CD14-positive monocyte (primary cell): Measurements from ENCODE around the gene SNCAIP. TPM values are rescaled to one million over a fixed set of nuclear protein-coding genes. Genes with fewer than 3 reads are reported as not detected.

Source experiments
- DNase-seq, 3 donors: peaks; one replicate each; pipeline ENCODE4 v3.0.0-alpha.2; 2011 to 2022
- H2AFZ ChIP-seq: 2 replicates; pipeline ENCODE4 v1.6.0; 2012; ENCODE audit warnings: mild to moderate bottlenecking, low read depth, low read length, inconsistent platforms; ENCODE audit not compliant: insufficient read depth, poor library complexity, severe bottlenecking
- H3K27ac ChIP-seq, 2 donors: 1 replicate in 1 of 2; 2 replicates in 1 of 2; pipeline ENCODE4 v1.5.1; 2012 to 2013; ENCODE audit warnings: low read length in 2 of 2, control low read depth in 1 of 2, inconsistent platforms in 1 of 2, low read depth in 1 of 2, mild to moderate bottlenecking in 1 of 2
- H3K27me3 ChIP-seq, 2 donors: one replicate each; pipeline versions ENCODE4 v1.6.0 to v1.6.1; 2011 to 2013; ENCODE audit warnings: low read length in 2 of 2; ENCODE audit not compliant: control insufficient read depth in 2 of 2, insufficient read depth in 2 of 2
- H3K36me3 ChIP-seq, 2 donors: replicated peaks in 1 of 2; 1 replicate in 1 of 2; 2 replicates in 1 of 2; pipeline versions ENCODE4 v1.5.1 to v1.6.1; 2012 to 2013; ENCODE audit warnings: low read length in 2 of 2, control low read depth in 1 of 2, inconsistent platforms in 1 of 2, mild to moderate bottlenecking in 1 of 2; ENCODE audit not compliant: insufficient read depth in 2 of 2, control insufficient read depth in 1 of 2
- H3K4me1 ChIP-seq, 2 donors: 1 replicate in 1 of 2; 2 replicates in 1 of 2; pipeline versions ENCODE4 v1.5.1 to v1.6.1; 2012 to 2013; ENCODE audit warnings: low read length in 2 of 2, control low read depth in 1 of 2, inconsistent platforms in 1 of 2, mild to moderate bottlenecking in 1 of 2, moderate library complexity in 1 of 2; ENCODE audit not compliant: insufficient read depth in 2 of 2, control insufficient read depth in 1 of 2
- H3K4me2 ChIP-seq: replicated peaks from 2 replicates; pipeline ENCODE3; 2012; ENCODE audit warnings: low read length, moderate library complexity, mild to moderate bottlenecking; ENCODE audit not compliant: poor library complexity, severe bottlenecking; ENCODE audit errors: extremely low read depth
- H3K4me3 ChIP-seq, 3 experiments: fragments of 200-600 bp in 1 of 3; sonication (generic) in 1 of 3; replicated peaks in 1 of 3; 1 replicate in 2 of 3; 2 replicates in 1 of 3; pipeline ENCODE4 v1.5.1; 2011 to 2013; ENCODE audit warnings: low read length in 3 of 3, mild to moderate bottlenecking in 3 of 3, control low read depth in 2 of 3, low read depth in 2 of 3, inconsistent platforms in 1 of 3, moderate library complexity in 1 of 3
- H3K79me2 ChIP-seq: 2 replicates; pipeline ENCODE4 v1.6.0; 2012; ENCODE audit warnings: mild to moderate bottlenecking, control low read depth, inconsistent platforms, low read length, moderate library complexity; ENCODE audit not compliant: insufficient read depth
- H3K9ac ChIP-seq: 2 replicates; pipeline ENCODE4 v1.6.0; 2017; ENCODE audit warnings: low read length, mild to moderate bottlenecking; ENCODE audit not compliant: insufficient read depth, poor library complexity, severe bottlenecking
- H3K9me3 ChIP-seq, 2 donors: replicated peaks in 1 of 2; 1 replicate in 1 of 2; 2 replicates in 1 of 2; pipeline versions ENCODE4 v1.5.1 to v1.6.1; 2012 to 2013; ENCODE audit warnings: low read length in 2 of 2, control low read depth in 1 of 2; ENCODE audit not compliant: control insufficient read depth in 1 of 2, insufficient read depth in 1 of 2
- H4K20me1 ChIP-seq: 2 replicates; pipeline ENCODE4 v1.6.0; 2012; ENCODE audit warnings: mild to moderate bottlenecking, low read length, control low read depth, moderate library complexity; ENCODE audit not compliant: insufficient read depth
- H3K27ac Mint-ChIP-seq, 7 donors: one replicate each; pipeline ENCODE4 v1.8.0; 2020; ENCODE audit warnings: mild to moderate bottlenecking in 7 of 7, mixed read lengths in 7 of 7, moderate library complexity in 6 of 7, inconsistent platforms in 2 of 7
- H3K27me3 Mint-ChIP-seq, 3 donors: one replicate each; pipeline ENCODE4 v1.8.0; 2021 to 2022; ENCODE audit warnings: low read depth in 3 of 3, mild to moderate bottlenecking in 3 of 3, mixed read lengths in 3 of 3, moderate library complexity in 3 of 3, inconsistent platforms in 1 of 3
- H3K36me3 Mint-ChIP-seq, 2 donors: one replicate each; pipeline ENCODE4 v1.8.0; 2020; ENCODE audit warnings: mixed read lengths in 2 of 2, inconsistent platforms in 1 of 2, mild to moderate bottlenecking in 1 of 2
- H3K4me1 Mint-ChIP-seq: one replicate; pipeline ENCODE4 v1.8.0; 2020; ENCODE audit warnings: mild to moderate bottlenecking, mixed read lengths
- H3K4me3 Mint-ChIP-seq, 2 donors: one replicate each; pipeline ENCODE4 v1.8.0; 2020; ENCODE audit warnings: mild to moderate bottlenecking in 2 of 2, mixed read lengths in 2 of 2, moderate library complexity in 1 of 2
- H3K9me3 Mint-ChIP-seq, 7 donors: one replicate each; pipeline ENCODE4 v1.8.0; 2020 to 2022; ENCODE audit warnings: mixed read lengths in 7 of 7, mild to moderate bottlenecking in 6 of 7, moderate library complexity in 6 of 7, inconsistent platforms in 2 of 7
- WGBS: methylation state at CpG from one replicate; pipeline ENCODE4 v1.1.5; 2013; ENCODE audit warnings: missing lambda C conversion rate; ENCODE audit not compliant: insufficient coverage; 5-methylcytosine and 5-hydroxymethylcytosine counted together
- intact Hi-C, 2 donors: fragments of 100-400 bp; cut with micrococcal nuclease; formaldehyde crosslinking; loops; one replicate each; pipeline versions ENCODE4 v1.15.0 to v1.15.1; 2023
- polyA plus RNA-seq, 3 donors: library from polyadenylated mRNA; depleted of rRNA in 1 of 3; unstranded in 2 of 3; stranded (reverse) in 1 of 3; fragments of 300-500 nt in 2 of 3; fragments of >200 nt in 1 of 3; fragmentation: Illumina TruSeq in 2 of 3; gene quantifications; 1 replicate in 2 of 3; 2 replicates in 1 of 3; pipeline ENCODE4 v1.2.3, GENCODE V29; 2012 to 2021
- TF ChIP-seq, protein P1 (sequence below): fragments of 200-600 bp; IDR thresholded peaks from one replicate; pipeline ENCODE4 v1.8.0; 2022; ENCODE audit warnings: antibody characterized with exemption, mild to moderate bottlenecking

Gene SNCAIP
- polyA plus RNA-seq, 3 donors: not detected

DNA sequence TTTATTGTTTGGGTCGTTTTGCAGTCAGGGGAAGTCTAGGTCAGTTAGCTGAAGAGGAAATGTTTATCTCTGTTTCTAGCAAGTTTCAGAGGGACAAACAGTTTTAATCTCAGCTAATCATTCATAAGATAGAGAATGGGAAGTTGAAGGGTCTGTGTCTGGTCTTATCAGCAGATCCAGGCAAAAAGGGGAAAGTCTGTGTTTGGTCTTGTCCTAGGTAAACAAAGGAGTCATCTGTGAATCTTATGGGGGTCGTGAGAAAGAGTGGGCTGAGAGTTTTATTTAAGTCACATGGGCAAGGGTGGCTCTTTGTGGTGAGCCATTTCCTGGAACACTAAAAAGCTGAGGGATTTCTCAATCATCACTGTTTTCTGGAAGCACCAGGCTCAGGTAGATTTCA lies 5.6 kb upstream of the SNCAIP start:
- Histone ChIP-seq H2AFZ (no peak overlapping the region), H3K4me1 (no peaks in the 10 kb centered on the region), H3K36me3 (no peaks in the 10 kb centered on the region), H3K27ac (no peak overlapping the region), H3K4me2 (no peak overlapping the region), H3K9me3 (peaks cover 0 to 5% of the 10 kb centered on the region in 2 donors), H3K79me2 (no peaks in the 10 kb centered on the region), H3K4me3 (no peak overlapping the region), H4K20me1 (no peaks in the 10 kb centered on the region), H3K9ac (no peak overlapping the region), H3K27me3 (peaks cover 21 to 26% of the 10 kb centered on the region in 2 donors)
- Mint-ChIP-seq H3K27ac (no peak overlapping the region), H3K4me1 (no peaks in the 10 kb centered on the region), H3K4me3 (no peak overlapping the region), H3K9me3 (peaks cover 0 to 11% (median 2%) of the 10 kb centered on the region in 7 donors), H3K27me3 (peaks cover 17 to 30% (median 24%) of the 10 kb centered on the region in 3 donors), H3K36me3 (no peaks in the 10 kb centered on the region)
- 0% methylated on average over 2 of the region's 2 CpGs for WGBS
- no peak for DNase-seq
- TF ChIP-seq, protein P1, sequence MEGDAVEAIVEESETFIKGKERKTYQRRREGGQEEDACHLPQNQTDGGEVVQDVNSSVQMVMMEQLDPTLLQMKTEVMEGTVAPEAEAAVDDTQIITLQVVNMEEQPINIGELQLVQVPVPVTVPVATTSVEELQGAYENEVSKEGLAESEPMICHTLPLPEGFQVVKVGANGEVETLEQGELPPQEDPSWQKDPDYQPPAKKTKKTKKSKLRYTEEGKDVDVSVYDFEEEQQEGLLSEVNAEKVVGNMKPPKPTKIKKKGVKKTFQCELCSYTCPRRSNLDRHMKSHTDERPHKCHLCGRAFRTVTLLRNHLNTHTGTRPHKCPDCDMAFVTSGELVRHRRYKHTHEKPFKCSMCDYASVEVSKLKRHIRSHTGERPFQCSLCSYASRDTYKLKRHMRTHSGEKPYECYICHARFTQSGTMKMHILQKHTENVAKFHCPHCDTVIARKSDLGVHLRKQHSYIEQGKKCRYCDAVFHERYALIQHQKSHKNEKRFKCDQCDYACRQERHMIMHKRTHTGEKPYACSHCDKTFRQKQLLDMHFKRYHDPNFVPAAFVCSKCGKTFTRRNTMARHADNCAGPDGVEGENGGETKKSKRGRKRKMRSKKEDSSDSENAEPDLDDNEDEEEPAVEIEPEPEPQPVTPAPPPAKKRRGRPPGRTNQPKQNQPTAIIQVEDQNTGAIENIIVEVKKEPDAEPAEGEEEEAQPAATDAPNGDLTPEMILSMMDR: no peak
- intact Hi-C loops: no loop called here

DNA sequence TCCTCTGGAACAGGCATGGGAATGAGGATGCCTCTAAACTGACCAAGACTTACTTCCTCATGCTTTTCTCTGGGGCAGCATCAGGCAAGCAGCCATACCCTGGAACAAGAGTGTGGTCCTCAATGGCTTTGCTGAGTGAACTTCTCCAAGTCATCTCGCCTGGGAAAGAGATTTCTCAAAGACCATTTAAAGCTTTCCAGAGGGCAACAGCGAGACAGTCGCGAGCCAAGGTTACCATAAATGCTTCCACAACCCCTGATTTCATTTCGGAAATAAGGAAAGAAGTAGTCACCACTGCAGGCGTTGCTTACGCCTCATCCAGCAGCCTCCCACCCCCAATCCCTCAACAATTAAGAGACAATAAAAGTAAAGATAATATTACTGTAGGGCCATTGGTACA lies 1.1 kb upstream of the SNCAIP start:
- H3K27me3 ChIP-seq: peaks cover 50 to 59% of the 10 kb centered on the region in 2 donors
- H3K36me3 Mint-ChIP-seq: no peaks in the 10 kb centered on the region
- no peak overlapping the region for H3K9ac ChIP-seq
- H3K27ac Mint-ChIP-seq: no peak overlapping the region
- no peaks in the 10 kb centered on the region for H3K79me2 ChIP-seq
- H3K27me3 Mint-ChIP-seq: peaks cover 51 to 56% (median 55%) of the 10 kb centered on the region in 3 donors
- H3K27ac ChIP-seq: no peak overlapping the region
- H4K20me1 ChIP-seq: no peaks in the 10 kb centered on the region
- H3K4me1 Mint-ChIP-seq: peaks cover 5% of the 10 kb centered on the region
- no peak overlapping the region for H3K4me2 ChIP-seq
- no peak overlapping the region for H3K4me3 ChIP-seq
- intact Hi-C loops: no loop called here
- no peak for DNase-seq
- 86% methylated on average over 1 of the region's 7 CpGs for WGBS
- TF ChIP-seq, protein P1: no peak
- peaks cover 0 to 21% of the 10 kb centered on the region in 2 donors for H3K9me3 ChIP-seq
- peak overlapping the region in 1 of 2 donors; percentile 86 for H3K4me3 Mint-ChIP-seq
- no peaks in the 10 kb centered on the region for H3K36me3 ChIP-seq
- peaks cover 0 to 17% (median 2%) of the 10 kb centered on the region in 7 donors for H3K9me3 Mint-ChIP-seq
- no peak overlapping the region for H2AFZ ChIP-seq
- H3K4me1 ChIP-seq: peaks cover 0 to 3% of the 10 kb centered on the region in 2 donors
